Ascending aorta (tissue), 2 donors: Measurements from ENCODE around the gene SLC7A8. TPM values are rescaled to one million over a fixed set of nuclear protein-coding genes. Genes with fewer than 3 reads are reported as not detected.

Experiments
- DNase-seq, 2 donors: peaks; one replicate each; pipeline ENCODE4 v3.0.0-alpha.2; 2019; ENCODE audit warnings: low spot score in 2 of 2
- H3K27ac ChIP-seq, 2 donors: fragments of 200-600 bp; sonication (generic); one replicate each; pipeline ENCODE4 v1.5.1; 2016 to 2017; ENCODE audit warnings: mild to moderate bottlenecking in 1 of 2
- H3K27me3 ChIP-seq: fragments of 200-600 bp; sonication (generic); one replicate; pipeline ENCODE4 v1.5.1; 2017
- H3K36me3 ChIP-seq, 2 donors: fragments of 200-600 bp; sonication (generic); one replicate each; pipeline ENCODE4 v1.5.1; 2016
- H3K4me1 ChIP-seq, 2 donors: fragments of 200-600 bp; sonication (generic); one replicate each; pipeline ENCODE4 v1.5.1; 2016 to 2017; ENCODE audit warnings: mild to moderate bottlenecking in 1 of 2
- H3K4me3 ChIP-seq, 2 donors: fragments of 200-600 bp; sonication (generic); one replicate each; pipeline ENCODE4 v1.5.1; 2016 to 2017; ENCODE audit warnings: mild to moderate bottlenecking in 1 of 2
- H3K9me3 ChIP-seq, 2 donors: fragments of 200-600 bp; sonication (generic); one replicate each; pipeline ENCODE4 v1.5.1; 2016
- CTCF ChIP-seq, 3 experiments: fragments of 200-600 bp in 2 of 3; fragments of 450-650 bp in 1 of 3; sonication (generic) in 2 of 3; IDR thresholded peaks; one replicate each; pipeline ENCODE4 v1.5.1; 2016 to 2019; ENCODE audit warnings: antibody characterized with exemption in 3 of 3, mild to moderate bottlenecking in 1 of 3, moderate library complexity in 1 of 3
- intact Hi-C: fragments of 100-400 bp; cut with DNase I; formaldehyde crosslinking; loops from one replicate; pipeline ENCODE4 v1.15.1; 2023
- total RNA-seq: library from RNA; depleted of rRNA; stranded (reverse); fragments of >200 nt; gene quantifications from one replicate; pipeline ENCODE4 v1.1.0, GENCODE V29; 2016

Gene SLC7A8
- total RNA-seq, 1 donor from 2014 or later: 59.9 TPM

- intact Hi-C loops: loop anchor here (2.0 to 5.0 kb wide), 2 partner anchors 19 to 38 kb away; partner anchors contain the start of gene SLC7A8
- peak overlapping the region; percentile 42 to 64 for H3K27ac ChIP-seq
- H3K4me1 ChIP-seq: peaks cover 4 to 40% of the 10 kb centered on the region in 2 donors
- H3K27me3 ChIP-seq: no peaks in the 10 kb centered on the region
- no peak for TF ChIP-seq CTCF (IDR thresholded peaks at IDR 0.05)
- peaks cover 21 to 42% of the 10 kb centered on the region in 2 donors for H3K36me3 ChIP-seq
- no peaks in the 10 kb centered on the region for H3K9me3 ChIP-seq
- no peak overlapping the region for H3K4me3 ChIP-seq
- DNase-seq: no peak
Observed at GRCh38 chr14:23143911-23144310, 39.5 kb downstream of the SLC7A8 start.

- peak overlapping the region; percentile 63 to 64 for H3K27ac ChIP-seq
- no peak for DNase-seq
- H3K27me3 ChIP-seq: no peaks in the 10 kb centered on the region
- no peak for TF ChIP-seq CTCF (IDR thresholded peaks at IDR 0.05)
- H3K36me3 ChIP-seq: peaks cover 26 to 44% of the 10 kb centered on the region in 2 donors
- H3K9me3 ChIP-seq: no peaks in the 10 kb centered on the region
- intact Hi-C loops: loop anchor here (1.0 to 5.0 kb wide), 3 partner anchors 11 to 39 kb away; partner anchors contain the start of gene SLC7A8
- peaks cover 4 to 39% of the 10 kb centered on the region in 2 donors for H3K4me1 ChIP-seq
- H3K4me3 ChIP-seq: no peak overlapping the region
Observed at GRCh38 chr14:23142826-23143225, 40.6 kb downstream of the SLC7A8 start.

GRCh38 chr14:23141706-23142444 lies 41.6 kb downstream of the SLC7A8 start:
- peaks cover 34 to 54% of the 10 kb centered on the region in 2 donors for H3K36me3 ChIP-seq
- H3K9me3 ChIP-seq: no peaks in the 10 kb centered on the region
- no peaks in the 10 kb centered on the region for H3K27me3 ChIP-seq
- intact Hi-C loops: loop anchor here (1.0 to 5.0 kb wide), 3 partner anchors 12 to 40 kb away; partner anchors contain the start of gene SLC7A8
- no peak for TF ChIP-seq CTCF (IDR thresholded peaks at IDR 0.05)
- peak overlapping the region; percentile 63 to 64 for H3K27ac ChIP-seq
- H3K4me3 ChIP-seq: no peak overlapping the region
- H3K4me1 ChIP-seq: peaks cover 4 to 33% of the 10 kb centered on the region in 2 donors
- DNase-seq: peak; percentile 41 to 91

GRCh38 chr14:23140371-23140770 lies 43.1 kb downstream of the SLC7A8 start:
- peaks cover 4 to 22% of the 10 kb centered on the region in 2 donors for H3K4me1 ChIP-seq
- intact Hi-C loops: loop anchor here (5.0 kb wide), 1 partner anchor 42 kb away; the partner anchor contains the start of gene SLC7A8
- TF ChIP-seq CTCF (IDR thresholded peaks at IDR 0.05): no peak
- no peak for DNase-seq
- H3K27me3 ChIP-seq: no peaks in the 10 kb centered on the region
- H3K9me3 ChIP-seq: no peaks in the 10 kb centered on the region
- no peak overlapping the region for H3K27ac ChIP-seq
- H3K4me3 ChIP-seq: no peak overlapping the region
- peaks cover 43 to 67% of the 10 kb centered on the region in 2 donors for H3K36me3 ChIP-seq

- no peaks in the 10 kb centered on the region for H3K9me3 ChIP-seq
- H3K4me1 ChIP-seq: peaks cover 4 to 22% of the 10 kb centered on the region in 2 donors
- H3K36me3 ChIP-seq: peaks cover 43 to 67% of the 10 kb centered on the region in 2 donors
- H3K27me3 ChIP-seq: no peaks in the 10 kb centered on the region
- TF ChIP-seq CTCF (IDR thresholded peaks at IDR 0.05): no peak
- intact Hi-C loops: loop anchor here (5.0 kb wide), 1 partner anchor 42 kb away; the partner anchor contains the start of gene SLC7A8
- DNase-seq: no peak
- no peak overlapping the region for H3K27ac ChIP-seq
- no peak overlapping the region for H3K4me3 ChIP-seq
Observed at GRCh38 chr14:23139874-23140273, 43.6 kb downstream of the SLC7A8 start.
